ENCODE results near the gene KRT78.

GRCh38 chr12:52788192-52788875 is 60.5 kb downstream of the KRT78 start:
- no peak for TF ChIP-seq EZH2phosphoT487 (IDR thresholded peaks at IDR 0.05; ENCODE audit: borderline replicate concordance, low read length)
- no peak for TF ChIP-seq EZH2 (IDR thresholded peaks at IDR 0.05; ENCODE audit: low read length, unreplicated experiment)
- TF ChIP-seq CTCF (conservative IDR thresholded peaks at IDR 0.05; ENCODE audit: low read depth, low read length): no peak
